BLaER1 treated with 17β-estradiol and CSF1 and Interleukin-3, amounts not matched to agents 10 nM and 100 nM (cell line): Measurements from ENCODE around the gene SNRNP48.

Source experiments
- H3K27ac ChIP-seq, 11 experiments: shearing (Covaris generic); formaldehyde crosslinking; 2 replicates each; pipeline ENCODE4 v1.8.1; 2022
- H3K27me3 ChIP-seq, 11 experiments: shearing (Covaris generic); formaldehyde crosslinking; 2 replicates each; pipeline ENCODE4 v1.8.1; 2022
- H3K36me3 ChIP-seq, 11 experiments: shearing (Covaris generic); formaldehyde crosslinking; 2 replicates each; pipeline ENCODE4 v1.8.1; 2022
- H3K4me1 ChIP-seq, 10 experiments: shearing (Covaris generic); formaldehyde crosslinking; 2 replicates each; pipeline ENCODE4 v1.8.1; 2022
- H3K4me2 ChIP-seq, 11 experiments: shearing (Covaris generic); formaldehyde crosslinking; 2 replicates each; pipeline ENCODE4 v1.8.1; 2022
- H3K4me3 ChIP-seq, 10 experiments: shearing (Covaris generic); formaldehyde crosslinking; 2 replicates each; pipeline ENCODE4 v1.8.1; 2022
- H3K9ac ChIP-seq, 11 experiments: shearing (Covaris generic); formaldehyde crosslinking; 2 replicates each; pipeline ENCODE4 v1.8.1; 2022
- H3K9me3 ChIP-seq, 11 experiments: shearing (Covaris generic); formaldehyde crosslinking; replicated peaks in 1 of 11; 2 replicates each; pipeline ENCODE4 v1.8.1; 2022
- H4K20me1 ChIP-seq, 11 experiments: shearing (Covaris generic); formaldehyde crosslinking; 2 replicates each; pipeline ENCODE4 v1.8.1; 2022
- Cebpa-rat ChIP-seq, 11 experiments: shearing (Covaris generic); IDR thresholded peaks; 2 replicates each; pipeline ENCODE4 v1.8.1; 2022

Gene SNRNP48

GRCh38 chr6:7661364-7661763, 71.4 kb downstream of the SNRNP48 start:
- Histone ChIP-seq H3K4me1 (no peaks in the 10 kb centered on the region), H3K36me3 (no peaks in the 10 kb centered on the region)

More at GRCh38 chr6:7661364-7661763, 71.4 kb downstream of the SNRNP48 start:
- Histone ChIP-seq H3K9me3 (0 out of 22 replicates have a peak, but pooled peaks cover 0 to 4% (median 0%) of the 10 kb centered on the region in 11 experiments), H4K20me1 (no peaks in the 10 kb centered on the region), H3K27ac (no peak overlapping the region), H3K4me3 (no peak overlapping the region), H3K9ac (no peak overlapping the region), H3K27me3 (no peaks in the 10 kb centered on the region), H3K4me2 (no peak overlapping the region)
- TF ChIP-seq Cebpa-rat (IDR thresholded peaks at IDR 0.05) = peak in 9 of 11 experiments; percentile 30 to 96 (median 84); a peak in 12 of 22 replicates
